ENCODE results near the gene MSH5. TPM values are rescaled to one million over a fixed set of nuclear protein-coding genes. Genes with fewer than 3 reads are reported as not detected.

The MSH5 gene
- 10 to 100 TPM; 60.3 to 61.5 TPM for total RNA-seq

GRCh38 chr6:31739639-31740396 lies at the start of gene MSH5:
TSS of gene MSH5 (plus strand) at chr6:31740005. CDS start at chr6:31740467, 462 bp downstream.
- POLR2A ChIA-PET = interaction anchor here (0.6 to 1.6 kb wide), 7 partner anchors 10 to 223 kb away, joined by 3 to 7 read pairs (median 5); no protein-coding TSS in a partner anchor
- CTCF ChIA-PET = interaction anchor here (0.8 to 5.5 kb wide), 7 partner anchors 11 to 97 kb away, joined by 3 to 46 read pairs (median 7); partner anchors contain the start of genes DDAH2 and VARS1

GRCh38 chr6:31690231-31691077 lies 49.4 kb upstream of the MSH5 start:
- ChIA-PET CTCF (interaction anchor here (0.5 to 1.9 kb wide), 4 partner anchors 10 to 45 kb away, joined by 3 to 7 read pairs (median 3); partner anchors contain the start of gene LY6G5C), POLR2A (interaction anchor here (0.6 kb wide), 1 partner anchor 1628 kb away, joined by 3 read pairs; no protein-coding TSS in a partner anchor)

GRCh38 chr6:31691078-31691463 lies 48.7 kb upstream of the MSH5 start:
- ChIA-PET CTCF (interaction anchor here (0.5 to 1.9 kb wide), 3 partner anchors 10 to 44 kb away, joined by 3 to 7 read pairs (median 3); partner anchors contain the start of gene LY6G5C), POLR2A (no interaction called here)

DNA sequence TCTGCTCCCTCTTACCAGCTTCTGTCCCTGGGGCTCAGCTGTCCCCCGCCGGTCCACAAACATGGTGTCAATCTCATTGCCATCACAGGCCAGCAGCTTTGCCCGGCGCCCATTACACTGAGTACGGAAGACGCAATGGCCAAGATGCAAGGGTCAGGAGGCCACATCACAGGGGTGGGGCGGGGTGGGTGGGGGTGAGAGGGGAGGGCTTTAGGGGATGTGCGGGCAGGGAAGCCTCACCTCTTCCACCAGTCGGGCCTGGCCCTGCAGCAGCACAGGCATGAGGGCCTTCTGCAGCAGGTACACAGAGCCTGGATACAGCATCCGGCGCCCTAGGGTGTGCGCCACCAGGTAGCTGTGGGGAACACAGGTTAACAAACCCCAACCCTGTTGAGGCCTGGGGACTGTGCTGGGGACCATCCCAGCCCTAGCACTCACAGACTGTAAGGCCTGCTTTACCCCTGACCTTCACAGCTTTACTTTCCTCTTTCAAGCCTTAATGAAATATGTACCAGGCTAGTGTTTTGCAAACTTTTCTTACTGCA lies 48.2 kb upstream of the MSH5 start:
- POLR2A ChIA-PET = no interaction called here

GRCh38 chr6:31692353-31692752 lies 47.5 kb upstream of the MSH5 start:
- CTCF ChIA-PET = interaction anchor here (1.4 to 1.9 kb wide), 2 partner anchors 12 to 24 kb away, joined by 3 to 7 read pairs; partner anchors contain the start of gene LY6G5C
- POLR2A ChIA-PET = no interaction called here

More for the DNA sequence above, 48.2 kb upstream of the MSH5 start:
- CTCF ChIA-PET = interaction anchor here (1.4 to 1.9 kb wide), 2 partner anchors 11 to 23 kb away, joined by 3 to 7 read pairs; partner anchors contain the start of gene LY6G5C

DNA sequence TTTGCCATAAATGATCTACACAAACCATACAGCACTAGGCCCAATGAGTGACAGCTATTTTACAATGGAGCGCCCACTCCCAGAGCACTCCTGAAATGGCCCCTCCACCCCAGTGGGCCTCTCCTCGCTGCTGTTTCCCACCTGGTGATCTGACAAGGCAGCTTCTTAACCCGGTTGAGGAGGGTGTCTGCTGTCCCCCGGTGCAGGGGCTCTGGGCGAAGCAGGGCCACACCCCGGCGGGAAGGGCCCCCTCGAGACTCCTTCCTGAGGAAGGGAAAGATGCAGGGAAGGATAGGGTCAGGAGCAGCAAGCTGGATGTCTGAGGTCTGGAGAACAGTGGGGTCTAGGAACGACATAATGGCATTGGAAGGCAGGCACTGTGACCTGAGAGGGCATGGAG lies 46.9 kb upstream of the MSH5 start:
- POLR2A ChIA-PET = interaction anchor here (0.5 kb wide), 1 partner anchor 40 kb away, joined by 3 read pairs; no protein-coding TSS in a partner anchor
- CTCF ChIA-PET = interaction anchor here (0.6 to 2.5 kb wide), 4 partner anchors 9 to 226 kb away, joined by 3 to 8 read pairs (median 3); no protein-coding TSS in a partner anchor

DNA sequence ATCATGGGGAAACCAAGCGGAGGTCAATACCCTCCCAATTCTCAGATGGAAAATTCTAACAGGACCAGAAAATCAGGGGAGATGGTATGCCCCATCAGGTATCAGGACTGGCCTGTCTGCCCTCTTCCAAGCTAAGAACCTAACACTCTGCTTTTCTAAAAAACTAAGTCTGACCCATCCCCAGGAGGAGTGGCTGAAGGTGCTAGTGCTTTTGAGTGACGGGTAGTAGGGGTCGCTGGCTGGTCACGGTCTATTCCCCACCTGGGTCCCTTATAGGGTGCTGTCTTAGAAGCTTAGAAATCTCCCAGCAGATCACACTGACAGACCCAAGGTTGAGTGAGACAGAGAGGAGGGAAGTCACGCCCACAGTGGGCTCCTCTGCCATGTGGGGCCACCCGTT lies 46.3 kb upstream of the MSH5 start:
- ChIA-PET POLR2A (interaction anchor here (0.5 to 0.9 kb wide), 3 partner anchors 10 to 137 kb away, joined by 3 to 7 read pairs (median 3); partner anchors contain the start of gene ABHD16A), CTCF (interaction anchor here (0.6 to 2.5 kb wide), 4 partner anchors 9 to 97 kb away, joined by 3 to 8 read pairs (median 4); partner anchors contain the start of gene LY6G5C)

DNA sequence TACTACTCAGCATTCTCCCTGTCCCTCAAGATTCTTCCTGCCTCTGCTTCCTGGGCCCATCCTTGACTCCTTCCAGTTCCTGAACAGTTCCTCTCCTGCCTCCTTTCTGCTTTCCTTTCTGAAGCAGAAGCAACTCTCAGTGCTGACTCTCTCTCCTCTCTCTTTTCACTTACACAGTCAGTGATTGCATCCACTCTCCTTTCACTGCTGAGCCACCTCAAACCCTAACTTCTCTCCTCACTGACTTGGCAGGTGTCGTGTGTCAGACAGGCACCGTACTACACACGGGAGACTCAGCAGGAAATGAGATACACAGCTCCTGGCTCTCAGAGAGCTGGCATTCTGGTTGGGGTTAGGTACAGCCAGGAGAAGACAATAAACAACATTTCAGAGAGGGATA lies 42.2 kb upstream of the MSH5 start:
- CTCF ChIA-PET = no interaction called here
- POLR2A ChIA-PET = no interaction called here

GRCh38 chr6:31700740-31701401 lies 38.9 kb upstream of the MSH5 start:
- CTCF ChIA-PET = no interaction called here
- POLR2A ChIA-PET = interaction anchor here (0.6 kb wide), 1 partner anchor 134 kb away, joined by 5 read pairs; no protein-coding TSS in a partner anchor

DNA sequence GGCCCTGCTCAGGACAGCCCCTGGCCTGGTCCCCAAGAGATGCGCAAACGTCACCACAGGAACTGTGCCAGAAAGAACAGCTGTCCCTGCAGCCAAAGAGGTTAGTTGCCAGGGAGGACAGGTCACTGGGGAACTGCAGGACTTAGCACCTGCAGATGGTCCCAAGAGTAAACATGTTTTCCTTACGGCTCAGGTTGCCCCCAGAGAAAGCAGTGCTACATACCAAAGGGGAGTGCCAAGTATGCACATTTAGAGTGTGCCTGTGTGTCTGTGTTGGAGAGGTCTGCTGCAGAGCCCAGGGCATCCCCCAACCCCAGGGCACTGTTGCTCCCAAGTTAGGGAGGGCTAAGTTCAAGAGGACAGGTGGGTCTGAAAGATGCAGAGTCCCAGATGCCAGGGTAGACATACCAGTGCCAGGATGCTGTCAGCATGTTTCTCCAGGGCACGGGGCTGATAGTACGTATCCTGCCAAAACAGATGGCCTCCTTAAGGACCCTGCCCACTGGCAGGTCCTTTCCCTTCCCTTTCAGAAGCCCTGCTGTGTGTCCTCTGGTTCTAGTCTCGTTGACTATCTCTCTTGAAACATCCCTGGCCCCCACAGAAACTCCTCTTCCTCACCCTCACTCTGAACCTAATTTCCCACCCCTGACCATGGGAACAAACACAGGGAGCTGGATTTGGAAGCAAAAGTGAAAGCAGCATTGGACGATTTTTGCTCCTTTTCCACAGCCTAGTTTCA lies 38.0 kb upstream of the MSH5 start:
- CTCF ChIA-PET = interaction anchor here (0.6 to 1.8 kb wide), 3 partner anchors 18 to 162 kb away, joined by 3 to 4 read pairs (median 3); no protein-coding TSS in a partner anchor
- POLR2A ChIA-PET = no interaction called here

DNA sequence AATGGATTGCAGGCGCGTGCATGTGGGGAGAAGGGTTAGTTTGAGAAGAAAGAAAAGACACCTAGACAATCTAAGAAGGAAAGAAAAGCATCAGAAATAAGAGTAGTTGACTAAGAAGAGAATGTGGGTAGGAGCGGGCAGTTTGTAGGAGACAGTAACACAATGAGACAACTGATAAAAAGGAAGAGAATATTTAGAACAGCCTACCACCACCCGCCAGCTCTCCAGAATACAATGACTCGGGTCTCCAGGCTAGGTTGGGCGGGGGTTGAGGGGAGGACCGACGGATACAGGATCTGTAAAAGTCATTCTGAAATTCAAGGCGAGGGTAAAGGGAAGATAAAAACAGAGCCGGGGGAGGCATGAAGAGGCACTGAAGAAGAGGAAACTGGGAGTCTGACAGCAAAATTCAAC lies 37.4 kb upstream of the MSH5 start:
- POLR2A ChIA-PET = interaction anchor here (1.1 kb wide), 1 partner anchor 160 kb away, joined by 3 read pairs; the partner anchor contains the start of gene NEU1
- CTCF ChIA-PET = interaction anchor here (1.4 to 2.1 kb wide), 3 partner anchors 18 to 78 kb away, joined by 3 to 5 read pairs (median 4); partner anchors contain the start of gene LY6G5C

- ChIA-PET CTCF (interaction anchor here (1.0 to 2.1 kb wide), 5 partner anchors 16 to 125 kb away, joined by 3 to 5 read pairs (median 3); partner anchors contain the start of genes HSPA1B and LY6G5C), POLR2A (interaction anchor here (0.5 to 1.3 kb wide), 6 partner anchors 9 to 160 kb away, joined by 3 to 6 read pairs (median 3); partner anchors contain the start of genes BAG6, GPANK1, HSPA1B and NEU1)
Observed at GRCh38 chr6:31702819-31703716, 36.7 kb upstream of the MSH5 start, which contains the start of gene ABHD16A. TSS of gene ABHD16A (minus strand) at chr6:31703324. CDS start at chr6:31703281, 43 bp downstream.

DNA sequence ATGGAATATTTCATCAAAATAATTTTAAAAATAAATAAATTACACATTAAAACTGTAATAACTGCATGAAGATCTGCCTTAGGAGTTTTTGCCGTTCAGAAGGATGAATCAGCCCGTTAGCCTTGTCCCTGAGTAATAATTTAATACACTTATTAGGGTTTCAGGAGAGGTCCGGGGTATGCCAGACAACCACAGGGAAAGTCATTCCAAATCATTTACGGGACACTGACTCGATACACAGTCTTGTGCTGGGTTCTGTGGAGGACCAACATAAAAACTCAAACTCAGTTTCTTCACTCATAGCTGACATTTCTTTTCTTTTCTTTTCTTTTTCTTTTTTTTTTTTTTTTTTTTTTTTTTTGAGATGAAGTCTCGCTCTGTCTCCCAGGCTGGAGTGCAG lies 33.9 kb upstream of the MSH5 start:
- CTCF ChIA-PET = no interaction called here
- POLR2A ChIA-PET = no interaction called here

GRCh38 chr6:31706599-31706998 lies 33.2 kb upstream of the MSH5 start, which contains the start of gene LY6G6F:
TSS of gene LY6G6F (plus strand) at chr6:31706866. CDS start at chr6:31706907, 41 bp downstream.
- CTCF ChIA-PET = no interaction called here
- POLR2A ChIA-PET = no interaction called here

DNA sequence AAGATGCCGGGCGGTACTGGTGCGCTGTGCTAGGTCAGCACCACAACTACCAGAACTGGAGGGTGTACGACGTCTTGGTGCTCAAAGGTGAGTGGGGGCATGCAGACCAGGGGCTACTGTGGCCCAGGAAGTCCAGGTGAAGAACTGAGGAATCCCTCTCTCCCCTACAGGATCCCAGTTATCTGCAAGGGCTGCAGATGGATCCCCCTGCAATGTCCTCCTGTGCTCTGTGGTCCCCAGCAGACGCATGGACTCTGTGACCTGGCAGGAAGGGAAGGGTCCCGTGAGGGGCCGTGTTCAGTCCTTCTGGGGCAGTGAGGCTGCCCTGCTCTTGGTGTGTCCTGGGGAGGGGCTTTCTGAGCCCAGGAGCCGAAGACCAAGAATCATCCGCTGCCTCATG lies 32.1 kb upstream of the MSH5 start:
- POLR2A ChIA-PET = no interaction called here
- CTCF ChIA-PET = no interaction called here

- POLR2A ChIA-PET = no interaction called here
- CTCF ChIA-PET = interaction anchor here (0.8 kb wide), 1 partner anchor 59 kb away, joined by 4 read pairs; no protein-coding TSS in a partner anchor
Observed at GRCh38 chr6:31708224-31708623, 31.6 kb upstream of the MSH5 start.

Measured in activated CD8-positive, alpha-beta memory T cell treated with anti-CD3 and anti-CD28 coated beads for 36 hours (primary cell).